ENCODE measurements around the gene NEUROD4.

NEUROD4 gene

GRCh38 chr12:54997929-54998522 is 21.7 kb upstream of the NEUROD4 start:
- no peak for TF ChIP-seq ZFX (IDR thresholded peaks at IDR 0.05; ENCODE audit: borderline replicate concordance)
- no peak for TF ChIP-seq CTCF (IDR thresholded peaks at IDR 0.05)
- H3K27ac ChIP-seq = no peak overlapping the region

GRCh38 chr12:54998958-54999510 is 20.7 kb upstream of the NEUROD4 start:
- no peak for TF ChIP-seq ZFX (IDR thresholded peaks at IDR 0.05; ENCODE audit: borderline replicate concordance)
- no peak for TF ChIP-seq CTCF (IDR thresholded peaks at IDR 0.05)
- no peak overlapping the region for H3K27ac ChIP-seq

- TF ChIP-seq CTCF (IDR thresholded peaks at IDR 0.05) (no peak), ZFX (IDR thresholded peaks at IDR 0.05; ENCODE audit: borderline replicate concordance) (no peak)
- H3K27ac ChIP-seq = no peak overlapping the region
These were observed 18.4 kb upstream of the NEUROD4 start for GRCh38 chr12:55001198-55001868.

- TF ChIP-seq ZFX (IDR thresholded peaks at IDR 0.05; ENCODE audit: borderline replicate concordance) = no peak
- TF ChIP-seq CTCF (IDR thresholded peaks at IDR 0.05) = no peak
These were observed 17.4 kb upstream of the NEUROD4 start for GRCh38 chr12:55002355-55002754.

GRCh38 chr12:55008944-55009585 is 10.7 kb upstream of the NEUROD4 start:
- no peak overlapping the region for H3K27ac ChIP-seq
- TF ChIP-seq CTCF (IDR thresholded peaks at IDR 0.05) (no peak), ZFX (IDR thresholded peaks at IDR 0.05; ENCODE audit: borderline replicate concordance) (no peak)

More at GRCh38 chr12:55002355-55002754, 17.4 kb upstream of the NEUROD4 start:
- no peak overlapping the region for H3K27ac ChIP-seq

- TF ChIP-seq ZFX (IDR thresholded peaks at IDR 0.05; ENCODE audit: borderline replicate concordance) (no peak), CTCF (IDR thresholded peaks at IDR 0.05) (no peak)
- H3K27ac ChIP-seq = no peak overlapping the region
These were observed 2.3 kb upstream of the NEUROD4 start for GRCh38 chr12:55017416-55017925.
